Measurements from ENCODE around the gene TOMM40.
"Not testable (repeated sequence)": the region's sequence is repeated elsewhere in the genome, so short reads cannot be mapped to it uniquely, and the experiment has no call there.

Gene TOMM40

DNA sequence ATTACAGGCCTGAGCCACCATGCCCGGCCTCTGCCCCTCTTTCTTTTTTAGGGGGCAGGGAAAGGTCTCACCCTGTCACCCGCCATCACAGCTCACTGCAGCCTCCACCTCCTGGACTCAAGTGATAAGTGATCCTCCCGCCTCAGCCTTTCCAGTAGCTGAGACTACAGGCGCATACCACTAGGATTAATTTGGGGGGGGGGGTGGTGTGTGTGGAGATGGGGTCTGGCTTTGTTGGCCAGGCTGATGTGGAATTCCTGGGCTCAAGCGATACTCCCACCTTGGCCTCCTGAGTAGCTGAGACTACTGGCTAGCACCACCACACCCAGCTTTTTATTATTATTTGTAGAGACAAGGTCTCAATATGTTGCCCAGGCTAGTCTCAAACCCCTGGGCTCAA lies 18.7 kb downstream of the TOMM40 start:
- ChIA-PET POLR2A (ENCODE audit: low non-redundant PET) (interaction anchor here (0.6 kb wide), 1 partner anchor 20 kb away, joined by 4 read pairs; no protein-coding TSS in a partner anchor), CTCF (interaction anchor here (1.0 kb wide), 1 partner anchor 41 kb away, joined by 3 read pairs; no protein-coding TSS in a partner anchor)
- TF ChIP-seq, protein P1, sequence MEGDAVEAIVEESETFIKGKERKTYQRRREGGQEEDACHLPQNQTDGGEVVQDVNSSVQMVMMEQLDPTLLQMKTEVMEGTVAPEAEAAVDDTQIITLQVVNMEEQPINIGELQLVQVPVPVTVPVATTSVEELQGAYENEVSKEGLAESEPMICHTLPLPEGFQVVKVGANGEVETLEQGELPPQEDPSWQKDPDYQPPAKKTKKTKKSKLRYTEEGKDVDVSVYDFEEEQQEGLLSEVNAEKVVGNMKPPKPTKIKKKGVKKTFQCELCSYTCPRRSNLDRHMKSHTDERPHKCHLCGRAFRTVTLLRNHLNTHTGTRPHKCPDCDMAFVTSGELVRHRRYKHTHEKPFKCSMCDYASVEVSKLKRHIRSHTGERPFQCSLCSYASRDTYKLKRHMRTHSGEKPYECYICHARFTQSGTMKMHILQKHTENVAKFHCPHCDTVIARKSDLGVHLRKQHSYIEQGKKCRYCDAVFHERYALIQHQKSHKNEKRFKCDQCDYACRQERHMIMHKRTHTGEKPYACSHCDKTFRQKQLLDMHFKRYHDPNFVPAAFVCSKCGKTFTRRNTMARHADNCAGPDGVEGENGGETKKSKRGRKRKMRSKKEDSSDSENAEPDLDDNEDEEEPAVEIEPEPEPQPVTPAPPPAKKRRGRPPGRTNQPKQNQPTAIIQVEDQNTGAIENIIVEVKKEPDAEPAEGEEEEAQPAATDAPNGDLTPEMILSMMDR (conservative IDR thresholded peaks at IDR 0.05; ENCODE audit: low read depth): no peak
- peak overlapping the region; percentile 86 for H3K27ac ChIP-seq
- no peak for DNase-seq (ENCODE audit: low spot score)

DNA sequence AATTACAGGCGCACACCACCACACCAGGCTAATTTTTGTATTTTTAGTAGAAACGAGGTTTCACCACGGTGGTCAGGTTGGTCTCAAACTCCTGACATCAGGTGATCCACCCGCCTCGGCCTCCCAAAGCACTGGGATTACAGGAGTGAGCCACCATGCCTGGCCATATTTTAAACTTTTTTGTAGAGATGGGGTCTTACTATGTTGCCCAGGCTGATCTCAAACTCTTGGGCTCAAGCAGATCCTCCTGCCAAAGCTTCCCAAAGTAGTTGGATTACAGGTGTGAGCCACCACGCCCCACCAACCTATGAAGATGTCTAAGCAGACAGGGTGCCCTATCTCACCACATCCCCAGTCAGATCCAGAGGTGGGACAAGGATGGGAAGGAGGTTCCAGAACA lies 20.8 kb downstream of the TOMM40 start:
- peak overlapping the region; percentile 86 for H3K27ac ChIP-seq
- DNase-seq (ENCODE audit: low spot score); POLR2A ChIA-PET (ENCODE audit: low non-redundant PET): not testable (repeated sequence)
- CTCF ChIA-PET: interaction anchor here (0.6 to 1.4 kb wide), 4 partner anchors 27 to 147 kb away, joined by 3 to 9 read pairs (median 6); partner anchors contain the start of gene CLPTM1

DNA sequence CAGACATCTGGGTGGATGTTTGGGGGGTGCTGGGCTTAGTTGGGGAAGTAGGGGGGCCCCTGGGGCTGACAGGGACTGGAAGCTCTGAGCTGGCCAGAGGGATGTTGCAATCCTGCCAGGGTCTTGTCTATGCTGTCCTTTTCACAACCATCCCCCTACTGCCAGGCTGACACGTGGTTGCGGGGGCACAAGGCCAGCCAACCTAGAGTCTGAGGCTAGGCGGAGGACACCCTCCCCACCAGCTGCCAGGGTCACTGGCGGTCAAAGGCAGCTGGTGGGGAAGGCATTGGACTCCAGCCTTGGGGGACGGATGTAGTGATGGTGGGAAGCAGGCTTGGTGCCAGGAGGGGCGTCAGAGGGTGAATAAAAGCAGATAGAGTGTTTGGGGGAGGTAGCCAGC lies 21.8 kb downstream of the TOMM40 start:
- ChIA-PET POLR2A (ENCODE audit: low non-redundant PET) (no interaction called here), CTCF (no interaction called here)
- peak overlapping the region; percentile 86 for H3K27ac ChIP-seq
- no peak for DNase-seq (ENCODE audit: low spot score)
- TF ChIP-seq, protein P1 (conservative IDR thresholded peaks at IDR 0.05; ENCODE audit: low read depth): no peak

DNA sequence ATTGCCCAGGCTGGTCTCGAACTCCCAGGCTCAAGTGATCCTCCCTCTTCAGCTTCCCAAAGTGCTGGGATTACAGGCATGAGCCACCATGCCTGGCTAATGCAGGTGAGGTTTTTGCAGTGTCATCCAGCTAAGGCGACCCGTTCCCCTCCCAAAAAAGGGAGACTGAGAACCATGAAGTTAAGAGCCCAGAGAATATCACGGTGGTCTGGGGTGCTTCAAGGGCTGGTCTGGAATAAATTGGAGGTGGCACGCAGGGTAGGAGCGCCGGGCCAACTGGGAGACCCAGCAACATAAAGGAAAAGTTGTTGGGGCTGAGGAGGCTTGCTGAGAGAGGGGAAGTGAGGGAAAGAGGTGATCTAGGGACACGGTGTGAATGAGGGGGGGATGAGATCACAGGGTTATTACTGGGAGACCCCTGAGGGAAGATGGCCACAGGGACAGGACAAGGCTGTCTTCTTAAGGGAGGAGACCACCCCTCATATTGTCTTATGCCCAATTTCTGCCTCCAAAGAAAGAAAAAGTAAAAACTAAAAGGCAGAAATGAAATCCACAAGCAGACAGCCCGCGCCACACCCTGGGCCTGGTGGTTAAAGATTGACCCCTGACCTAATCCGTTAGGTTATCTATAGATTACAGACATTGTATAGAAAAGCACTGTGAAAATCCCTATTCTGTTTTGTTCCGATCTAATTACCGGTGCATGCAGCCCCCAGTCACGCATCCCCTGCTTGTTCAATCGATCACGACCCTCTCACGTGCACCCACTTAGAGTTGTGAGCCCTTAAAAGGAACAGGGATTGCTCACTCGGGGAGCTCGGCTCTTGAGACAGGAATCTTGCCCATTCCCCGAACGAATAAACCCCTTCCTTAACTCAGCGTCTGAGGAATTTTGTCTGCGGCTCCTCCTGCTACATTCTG lies 22.7 kb downstream of the TOMM40 start:
- H3K27ac ChIP-seq: peak overlapping the region; percentile 86
- POLR2A ChIA-PET (ENCODE audit: low non-redundant PET); DNase-seq (ENCODE audit: low spot score); CTCF ChIA-PET: not testable (repeated sequence)

DNA sequence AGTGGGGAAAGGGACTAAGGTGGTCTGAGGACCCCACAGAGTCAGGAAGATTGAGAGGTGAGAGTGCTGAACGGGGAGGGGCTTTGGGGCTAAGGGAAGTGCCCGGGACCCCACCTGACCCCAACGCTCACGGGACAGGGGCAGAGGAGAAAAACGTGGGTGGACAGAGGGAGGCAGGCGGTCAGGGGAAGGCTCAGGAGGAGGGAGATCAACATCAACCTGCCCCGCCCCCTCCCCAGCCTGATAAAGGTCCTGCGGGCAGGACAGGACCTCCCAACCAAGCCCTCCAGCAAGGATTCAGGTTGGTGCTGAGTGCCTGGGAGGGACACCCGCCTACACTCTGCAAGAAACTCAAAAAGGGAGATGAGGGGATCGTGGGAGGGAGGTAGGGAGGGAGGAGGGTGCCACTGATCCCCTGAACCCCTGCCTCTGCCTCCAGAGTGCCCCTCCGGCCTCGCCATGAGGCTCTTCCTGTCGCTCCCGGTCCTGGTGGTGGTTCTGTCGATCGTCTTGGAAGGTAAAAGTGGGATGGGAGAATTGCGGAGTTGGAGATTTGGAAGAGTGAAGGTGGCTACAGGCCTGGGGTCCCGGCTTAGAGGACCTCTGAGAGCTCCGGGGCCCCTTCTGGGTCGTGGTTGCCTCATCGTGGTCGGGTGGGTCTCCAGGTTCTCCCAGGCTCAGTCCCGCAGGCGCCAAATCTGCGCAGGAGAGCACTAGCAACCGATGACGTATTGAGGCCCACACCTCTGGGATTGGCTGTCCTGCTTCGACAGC lies 23.6 kb downstream of the TOMM40 start, which contains the start of gene APOC1:
Gene APOC1 (plus strand): TSS at position 176 of the 774 bp plus-strand sequence. CDS start 284 bp downstream, at position 460.
- DNase-seq (ENCODE audit: low spot score): peak; percentile 92
- CTCF ChIA-PET: interaction anchor here (0.6 kb wide), 1 partner anchor 1155 kb away, joined by 3 read pairs; no protein-coding TSS in a partner anchor
- peak within 1 kb of the TSS; percentile 86 for H3K27ac ChIP-seq
- POLR2A ChIA-PET (ENCODE audit: low non-redundant PET): not testable (repeated sequence)

DNA sequence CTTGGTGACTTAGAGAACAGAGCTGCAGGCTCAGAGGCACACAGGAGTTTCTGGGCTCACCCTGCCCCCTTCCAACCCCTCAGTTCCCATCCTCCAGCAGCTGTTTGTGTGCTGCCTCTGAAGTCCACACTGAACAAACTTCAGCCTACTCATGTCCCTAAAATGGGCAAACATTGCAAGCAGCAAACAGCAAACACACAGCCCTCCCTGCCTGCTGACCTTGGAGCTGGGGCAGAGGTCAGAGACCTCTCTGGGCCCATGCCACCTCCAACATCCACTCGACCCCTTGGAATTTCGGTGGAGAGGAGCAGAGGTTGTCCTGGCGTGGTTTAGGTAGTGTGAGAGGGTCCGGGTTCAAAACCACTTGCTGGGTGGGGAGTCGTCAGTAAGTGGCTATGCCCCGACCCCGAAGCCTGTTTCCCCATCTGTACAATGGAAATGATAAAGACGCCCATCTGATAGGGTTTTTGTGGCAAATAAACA lies 33.2 kb downstream of the TOMM40 start:
- TF ChIP-seq, protein P1 (conservative IDR thresholded peaks at IDR 0.05; ENCODE audit: low read depth): no peak
- POLR2A ChIA-PET (ENCODE audit: low non-redundant PET): no interaction called here
- no peak overlapping the region for H3K27ac ChIP-seq
- no peak for DNase-seq (ENCODE audit: low spot score)
- CTCF ChIA-PET: interaction anchor here (1.3 kb wide), 1 partner anchor 21 kb away, joined by 10 read pairs; no protein-coding TSS in a partner anchor

DNA sequence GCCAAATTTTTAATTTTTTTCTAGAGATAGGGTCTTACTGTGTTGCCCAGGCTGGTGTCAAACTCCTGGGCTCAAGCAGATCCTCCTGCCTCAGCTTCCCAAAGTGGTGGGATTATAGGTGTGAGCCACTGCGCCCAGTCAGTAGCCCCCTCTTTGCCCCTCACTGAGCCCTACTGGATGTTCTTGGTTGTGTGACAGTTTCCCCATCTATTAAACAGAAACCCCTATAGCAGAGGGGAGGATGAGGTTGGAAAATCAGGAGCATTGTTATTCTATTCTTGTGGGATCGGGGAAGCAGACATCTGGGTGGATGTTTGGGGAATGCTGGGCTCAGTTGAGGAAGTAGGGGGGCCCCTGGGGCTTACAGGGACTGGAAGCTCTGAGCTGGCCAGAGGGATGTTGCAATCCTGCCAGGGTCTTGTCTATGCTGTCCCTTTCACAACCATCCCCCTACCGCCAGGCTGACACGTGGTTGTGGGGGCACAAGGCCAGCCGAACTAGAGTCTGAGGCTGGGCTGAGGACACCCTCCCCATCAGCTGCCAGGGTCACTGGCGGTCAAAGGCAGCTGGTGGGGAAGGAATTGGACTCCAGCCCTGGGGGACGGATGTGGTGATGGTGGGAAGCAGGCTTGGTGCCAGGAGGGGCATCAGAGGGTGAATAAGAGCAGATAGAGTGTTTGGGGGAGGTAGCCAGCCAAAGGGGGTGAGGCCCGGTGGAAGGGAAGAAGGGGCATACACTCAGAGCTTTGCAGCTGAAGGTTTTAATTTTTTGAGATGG lies 34.2 kb downstream of the TOMM40 start:
- ChIA-PET CTCF (no interaction called here), POLR2A (ENCODE audit: low non-redundant PET) (no interaction called here)
- no peak overlapping the region for H3K27ac ChIP-seq
- no peak for DNase-seq (ENCODE audit: low spot score)
- TF ChIP-seq, protein P1 (conservative IDR thresholded peaks at IDR 0.05; ENCODE audit: low read depth): no peak

DNA sequence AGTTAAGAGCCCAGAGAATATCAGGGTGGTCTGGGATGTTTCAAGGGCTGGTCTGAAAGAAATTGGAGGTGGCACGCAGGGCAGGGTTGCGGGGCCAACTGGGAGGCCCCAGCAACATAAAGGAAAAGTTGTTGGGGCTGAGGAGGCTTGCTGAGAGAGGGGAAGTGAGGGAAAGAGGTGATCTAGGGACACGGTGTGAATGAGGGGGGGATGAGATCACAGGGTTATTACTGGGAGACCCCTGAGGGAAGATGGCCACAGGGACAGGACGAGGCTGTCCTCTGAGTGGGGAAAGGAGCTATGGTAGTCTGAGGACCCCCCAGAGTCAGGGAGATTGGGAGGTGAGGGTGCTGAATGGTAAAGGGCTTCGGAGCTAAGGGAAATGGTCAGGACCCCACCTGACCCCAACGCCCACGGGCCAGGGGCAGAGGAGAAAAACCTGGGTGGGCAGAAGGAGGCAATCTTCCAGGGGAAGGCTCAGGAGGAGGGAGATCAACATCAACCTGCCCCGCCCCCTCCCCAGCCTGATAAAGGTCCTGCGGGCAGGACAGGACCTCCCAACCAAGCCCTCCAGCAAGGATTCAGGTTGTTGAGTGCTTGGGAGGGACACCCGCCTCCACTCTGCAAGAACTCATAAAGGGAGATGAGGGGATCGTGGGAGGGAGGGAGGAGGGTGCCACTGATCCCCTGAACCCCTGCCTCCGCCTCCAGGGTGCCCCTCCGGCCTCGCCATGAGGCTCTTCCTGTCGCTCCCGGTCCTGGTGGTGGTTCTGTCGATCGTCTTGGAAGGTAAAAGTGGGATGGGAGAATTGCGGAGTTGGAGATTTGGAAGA lies 35.4 kb downstream of the TOMM40 start:
- H3K27ac ChIP-seq; CTCF ChIA-PET; POLR2A ChIA-PET (ENCODE audit: low non-redundant PET); DNase-seq (ENCODE audit: low spot score): not testable (repeated sequence)
